Naive thymus-derived CD8-positive, alpha-beta T cell (primary cell): ENCODE results near the gene SMTN. TPM values are rescaled to one million over a fixed set of nuclear protein-coding genes. Genes with fewer than 3 reads are reported as not detected.
A peak's percentile ranks its signal among the peaks of the same experiment; 100 is the strongest.
"Not testable (repeated sequence)": the region's sequence is repeated elsewhere in the genome, so short reads cannot be mapped to it uniquely, and the experiment has no call there.

Experiments used
- ATAC-seq, 2 donors: fragments of 150-1000 bp; cut with Tn5 transposase in 1 of 2; sonication (Bioruptor Pico), chemical (Tn5 transposase) in 1 of 2; 1 replicate in 1 of 2; 2 replicates in 1 of 2; pipeline ENCODE4 v1.10.0; 2021; ENCODE audit warnings: mild to moderate bottlenecking in 2 of 2, moderate library complexity in 2 of 2
- POLR2A ChIA-PET: fragments of 350-600 bp; sonication (Branson Sonifier 250); formaldehyde crosslinking; loops from one replicate; lab custom pipeline; 2021; ENCODE audit warnings: antibody characterized with exemption; lab: Charles Lee
- DNase-seq, 10 donors: peaks; one replicate each; pipeline versions ENCODE4 v3.0.0 to v3.0.0-alpha.2; 2020 to 2022
- H3K27ac Mint-ChIP-seq, 10 donors: one replicate each; pipeline ENCODE4 v1.8.0; 2020 to 2022; ENCODE audit warnings: mild to moderate bottlenecking in 10 of 10, mixed read lengths in 10 of 10, moderate library complexity in 4 of 10, inconsistent platforms in 1 of 10
- H3K27me3 Mint-ChIP-seq, 5 donors: one replicate each; pipeline ENCODE4 v1.8.0; 2021 to 2022; ENCODE audit warnings: mixed read lengths in 5 of 5
- H3K36me3 Mint-ChIP-seq, 3 donors: one replicate each; pipeline ENCODE4 v1.8.0; 2020 to 2022; ENCODE audit warnings: mixed read lengths in 3 of 3, mild to moderate bottlenecking in 2 of 3, inconsistent platforms in 1 of 3
- H3K4me1 Mint-ChIP-seq, 4 donors: one replicate each; pipeline ENCODE4 v1.8.0; 2021 to 2022; ENCODE audit warnings: mixed read lengths in 4 of 4
- H3K4me3 Mint-ChIP-seq, 10 donors: one replicate each; pipeline ENCODE4 v1.8.0; 2020 to 2022; ENCODE audit warnings: mild to moderate bottlenecking in 10 of 10, mixed read lengths in 10 of 10, moderate library complexity in 6 of 10, inconsistent platforms in 1 of 10
- H3K9me3 Mint-ChIP-seq, 9 donors: one replicate each; pipeline ENCODE4 v1.8.0; 2020 to 2022; ENCODE audit warnings: mixed read lengths in 9 of 9, mild to moderate bottlenecking in 3 of 9, inconsistent platforms in 1 of 9, moderate library complexity in 1 of 9
- polyA plus RNA-seq, 3 donors: library from polyadenylated mRNA; unstranded; fragments of 300-500 nt; fragmentation: Illumina TruSeq; gene quantifications; one replicate each; pipeline ENCODE4 v1.2.3, GENCODE V29; 2021
- total RNA-seq, 8 experiments: library from RNA in 2 of 8; stranded (reverse) in 2 of 8; gene quantifications; one replicate each; pipeline ENCODE4 v1.2.3 and lab custom pipeline; 2021 to 2026

Gene SMTN
- total and polyA plus RNA-seq, 5 experiments from 2014 or later, result 1.1 to 4.5 (median 2.0) TPM; not detected in 1

DNA sequence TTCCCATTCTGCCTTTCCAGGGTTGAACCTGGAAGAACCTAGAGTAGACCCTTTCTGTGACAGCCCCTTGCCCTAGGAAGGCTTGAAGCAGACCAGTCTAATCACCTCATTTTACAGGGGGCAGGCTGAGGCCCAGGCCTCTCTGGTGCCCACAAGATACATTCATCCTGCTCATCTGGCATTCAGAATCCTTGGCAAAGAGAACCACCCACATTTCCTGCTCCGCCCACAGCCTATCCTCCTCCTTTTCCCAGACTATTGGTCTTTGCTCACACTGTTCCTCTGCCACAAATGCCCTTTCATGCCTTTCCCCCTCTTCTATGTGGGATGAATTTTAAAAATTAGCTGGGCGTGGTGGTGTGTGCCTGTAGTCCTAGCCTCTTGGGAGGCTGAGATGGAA, 2.7 kb upstream of the SMTN start:
- H3K4me1 Mint-ChIP-seq, result peaks cover 13 to 29% (median 27%) of the 10 kb centered on the region in 4 donors
- not testable (repeated sequence) for H3K36me3 Mint-ChIP-seq, H3K4me3 Mint-ChIP-seq, H3K27me3 Mint-ChIP-seq, DNase-seq, H3K9me3 Mint-ChIP-seq, ATAC-seq, H3K27ac Mint-ChIP-seq
- POLR2A ChIA-PET, result interaction anchor here (7.5 kb wide), 1 partner anchor 109 kb away, joined by 74 read pairs; the partner anchor contains the start of genes MORC2 and TUG1

DNA sequence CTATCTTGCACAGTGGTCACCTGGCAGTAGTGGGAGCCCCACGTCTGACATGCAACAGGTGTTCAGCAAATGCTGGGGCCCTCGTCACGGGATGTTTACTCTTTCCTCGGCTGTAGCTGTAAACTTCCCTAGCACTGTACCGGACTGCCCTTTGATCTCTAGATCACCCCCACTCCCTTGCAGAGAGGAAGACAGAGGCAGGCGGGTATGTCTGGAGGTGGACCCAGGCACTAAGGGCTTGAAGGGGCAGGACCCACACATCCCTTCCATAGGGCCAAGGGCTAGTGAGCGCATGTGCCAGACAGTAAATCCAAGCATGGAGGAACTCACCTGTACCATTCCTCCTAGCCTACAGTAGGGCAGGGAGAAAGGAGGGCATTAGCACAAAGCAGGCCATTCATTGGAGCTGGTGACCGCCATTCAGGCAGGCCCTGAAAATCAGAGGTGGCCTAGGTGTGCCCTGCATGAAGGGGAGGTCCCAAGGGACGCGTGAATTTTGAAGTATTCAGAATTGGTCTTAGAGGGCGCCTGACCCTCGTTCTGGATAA, 1.9 kb upstream of the SMTN start:
- Mint-ChIP-seq H3K27ac (no peak overlapping the region), H3K4me3 (peak overlapping the region in 1 of 10 donors; percentile 10), H3K27me3 (no peaks in the 10 kb centered on the region), H3K4me1 (peaks cover 16 to 37% (median 34%) of the 10 kb centered on the region in 4 donors), H3K9me3 (no peaks in the 10 kb centered on the region), H3K36me3 (no peaks in the 10 kb centered on the region)
- ATAC-seq, result no peak
- no peak for DNase-seq
- POLR2A ChIA-PET, result interaction anchor here (0.8 to 7.5 kb wide), 2 partner anchors 109 to 138 kb away, joined by 3 to 74 read pairs; partner anchors contain the start of genes MORC2 and TUG1

DNA sequence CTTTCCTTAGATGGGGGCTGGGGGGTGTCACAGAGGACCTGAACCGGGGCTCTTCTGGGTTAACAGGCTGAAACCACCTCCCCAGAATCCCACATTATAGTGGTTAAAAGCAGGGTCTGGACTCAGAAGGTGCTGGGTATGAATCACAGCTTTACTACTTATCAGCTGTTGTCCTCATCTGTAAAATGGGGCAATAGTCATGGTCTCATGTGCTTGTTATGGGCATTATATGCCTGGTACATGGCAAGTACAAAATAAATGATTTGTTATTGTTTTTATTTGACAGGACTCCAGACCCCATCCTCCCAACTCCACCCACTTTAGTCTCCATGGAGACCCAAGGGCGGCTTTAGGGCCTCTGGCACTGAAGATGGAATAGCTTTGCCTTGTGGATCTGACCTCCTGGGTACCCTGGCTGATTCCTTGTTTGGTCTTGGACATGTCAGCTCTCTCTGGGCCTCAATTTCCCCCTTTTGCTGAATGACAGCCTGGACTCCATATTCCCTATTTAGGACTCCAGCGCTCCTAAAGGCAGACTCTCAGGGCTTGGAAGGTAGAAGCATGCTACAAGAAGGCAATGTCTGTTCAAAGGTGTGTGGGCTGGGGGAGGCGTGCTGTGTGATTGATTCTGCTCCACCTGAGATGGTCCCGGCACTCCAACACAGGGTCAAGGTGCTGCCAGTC, 812 bp upstream of the SMTN start:
- no peaks in the 10 kb centered on the region for H3K27me3 Mint-ChIP-seq
- H3K9me3 Mint-ChIP-seq, result no peaks in the 10 kb centered on the region
- DNase-seq (no peak), ATAC-seq (no peak)
- POLR2A ChIA-PET, result interaction anchor here (0.9 to 7.5 kb wide), 2 partner anchors 110 to 158 kb away, joined by 3 to 74 read pairs; partner anchors contain the start of genes MORC2 and TUG1
- H3K36me3 Mint-ChIP-seq, result no peaks in the 10 kb centered on the region
- H3K27ac Mint-ChIP-seq, result peak overlapping the region in 8 of 10 donors; percentile 21 to 92 (median 84)
- peak overlapping the region; percentile 85 to 95 (median 90) for H3K4me3 Mint-ChIP-seq
- peaks cover 18 to 43% (median 38%) of the 10 kb centered on the region in 4 donors for H3K4me1 Mint-ChIP-seq

DNA sequence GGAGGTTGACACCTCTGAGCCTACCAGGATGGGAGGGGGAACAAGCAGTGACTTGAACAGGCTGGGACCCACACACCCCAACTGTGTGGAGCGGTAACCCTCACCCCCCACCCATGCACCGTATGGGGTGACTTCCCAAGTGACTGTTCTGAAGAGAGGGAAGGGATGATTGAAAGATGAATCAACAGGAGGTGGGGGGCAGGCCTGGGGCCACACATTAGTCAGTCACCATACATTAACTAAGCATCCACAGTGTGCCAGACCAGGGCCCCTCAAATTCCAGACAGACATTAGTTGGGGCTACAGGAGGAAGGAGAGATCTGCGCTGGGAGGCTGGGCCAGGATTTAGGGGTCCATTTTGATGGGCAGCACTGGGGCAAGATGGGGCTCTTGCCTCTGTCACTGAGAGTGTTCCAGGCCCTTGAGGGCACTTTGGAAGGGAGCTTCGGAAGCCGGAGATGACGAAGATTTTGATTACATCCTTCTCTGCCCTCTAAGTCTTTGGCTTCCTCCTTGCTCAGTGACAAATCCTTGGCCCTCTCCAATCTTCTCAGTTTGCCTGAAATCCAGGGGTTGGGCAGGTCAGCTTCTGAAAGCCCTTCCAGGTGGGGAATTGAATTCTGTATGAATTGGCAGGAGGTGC, 966 bp downstream of the SMTN start:
- Mint-ChIP-seq H3K27ac (peak overlapping the region in 4 of 10 donors; percentile 40 to 85 (median 63)), H3K36me3 (no peaks in the 10 kb centered on the region), H3K9me3 (no peaks in the 10 kb centered on the region), H3K4me1 (peaks cover 19 to 46% (median 38%) of the 10 kb centered on the region in 4 donors), H3K27me3 (no peaks in the 10 kb centered on the region), H3K4me3 (peak overlapping the region; percentile 85 to 95 (median 90))
- peak in 1 of 10 donors; percentile 28 for DNase-seq
- ATAC-seq, result no peak
- POLR2A ChIA-PET, result interaction anchor here (1.0 to 7.5 kb wide), 6 partner anchors 25 to 210 kb away, joined by 3 to 74 read pairs (median 12); partner anchors contain the start of genes MORC2, PIK3IP1, SELENOM and TUG1

DNA sequence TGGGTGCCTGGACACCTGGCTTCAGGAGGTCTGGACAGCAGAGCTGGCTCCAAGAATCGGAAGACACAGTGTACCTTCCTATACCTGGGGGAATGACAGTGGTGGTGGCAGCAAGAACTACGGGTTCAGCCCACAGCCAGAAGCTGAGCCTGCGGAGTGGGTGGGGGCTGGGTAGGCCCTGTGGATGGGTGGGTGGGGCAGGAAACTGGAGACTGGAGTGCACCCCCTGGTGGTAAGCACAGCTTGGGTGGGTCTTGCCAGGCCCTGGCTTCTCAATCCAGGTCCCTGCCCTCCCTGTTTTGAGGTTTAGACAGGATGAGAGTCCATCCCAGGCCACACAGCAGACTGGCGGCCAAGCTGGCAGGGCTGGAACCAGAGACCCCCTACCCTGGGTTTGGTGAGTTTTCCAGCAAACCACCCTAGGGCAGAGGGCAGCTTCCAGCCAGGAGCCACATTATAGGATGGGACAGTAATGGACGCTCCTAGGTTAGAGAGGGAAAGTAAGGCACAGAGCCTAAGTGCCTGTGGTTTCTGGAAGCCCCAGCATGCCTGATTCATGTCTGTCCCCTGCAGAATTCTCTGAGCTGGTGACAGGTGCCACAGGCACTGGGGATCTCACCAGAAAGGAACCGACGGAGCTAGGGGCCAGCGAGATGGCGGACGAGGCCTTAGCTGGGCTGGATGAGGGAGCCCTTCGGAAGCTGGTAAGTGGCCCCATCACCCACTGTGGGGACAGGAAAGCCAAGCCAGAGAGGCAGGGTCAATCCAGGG, 1.7 kb downstream of the SMTN start:
- ATAC-seq (no peak), DNase-seq (peak in 9 of 10 donors; percentile 29 to 80 (median 55))
- Mint-ChIP-seq H3K36me3 (no peaks in the 10 kb centered on the region), H3K27ac (peak overlapping the region in 4 of 10 donors; percentile 19 to 73 (median 50)), H3K4me3 (peak overlapping the region; percentile 43 to 95 (median 90)), H3K27me3 (no peaks in the 10 kb centered on the region), H3K9me3 (no peaks in the 10 kb centered on the region), H3K4me1 (peaks cover 19 to 46% (median 38%) of the 10 kb centered on the region in 4 donors)
- POLR2A ChIA-PET, result interaction anchor here (0.6 to 7.5 kb wide), 7 partner anchors 25 to 644 kb away, joined by 3 to 74 read pairs (median 10); partner anchors contain the start of genes MORC2, SELENOM and TUG1

DNA sequence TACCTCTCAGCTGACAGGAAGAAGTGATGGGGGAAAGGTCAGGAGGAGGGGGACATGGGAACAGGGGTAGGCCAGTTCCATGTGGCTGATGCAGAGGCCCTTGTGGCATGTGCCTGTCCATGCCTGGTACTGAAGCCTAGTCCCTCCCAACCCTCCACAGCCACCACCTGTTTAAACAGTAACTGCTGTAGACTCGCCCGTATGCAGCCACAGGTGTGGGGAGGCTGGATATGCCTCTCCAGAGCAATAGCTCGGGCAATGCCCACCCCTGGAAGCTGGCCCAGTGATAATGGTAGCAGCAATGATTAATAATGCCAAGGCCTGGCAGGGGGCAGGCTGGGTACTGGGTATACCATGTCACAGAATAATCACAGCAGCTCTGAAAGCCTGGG, 2.3 kb downstream of the SMTN start:
- ATAC-seq (no peak), DNase-seq (no peak)
- Mint-ChIP-seq H3K27me3 (no peaks in the 10 kb centered on the region), H3K4me1 (peaks cover 19 to 46% (median 38%) of the 10 kb centered on the region in 4 donors), H3K9me3 (no peaks in the 10 kb centered on the region), H3K27ac (peak overlapping the region in 1 of 10 donors; percentile 40), H3K36me3 (no peaks in the 10 kb centered on the region), H3K4me3 (peak overlapping the region; percentile 81 to 92 (median 86))
- POLR2A ChIA-PET, result interaction anchor here (0.7 to 7.5 kb wide), 8 partner anchors 24 to 162 kb away, joined by 3 to 74 read pairs (median 10); partner anchors contain the start of genes MORC2, RNF185, SELENOM and TUG1

DNA sequence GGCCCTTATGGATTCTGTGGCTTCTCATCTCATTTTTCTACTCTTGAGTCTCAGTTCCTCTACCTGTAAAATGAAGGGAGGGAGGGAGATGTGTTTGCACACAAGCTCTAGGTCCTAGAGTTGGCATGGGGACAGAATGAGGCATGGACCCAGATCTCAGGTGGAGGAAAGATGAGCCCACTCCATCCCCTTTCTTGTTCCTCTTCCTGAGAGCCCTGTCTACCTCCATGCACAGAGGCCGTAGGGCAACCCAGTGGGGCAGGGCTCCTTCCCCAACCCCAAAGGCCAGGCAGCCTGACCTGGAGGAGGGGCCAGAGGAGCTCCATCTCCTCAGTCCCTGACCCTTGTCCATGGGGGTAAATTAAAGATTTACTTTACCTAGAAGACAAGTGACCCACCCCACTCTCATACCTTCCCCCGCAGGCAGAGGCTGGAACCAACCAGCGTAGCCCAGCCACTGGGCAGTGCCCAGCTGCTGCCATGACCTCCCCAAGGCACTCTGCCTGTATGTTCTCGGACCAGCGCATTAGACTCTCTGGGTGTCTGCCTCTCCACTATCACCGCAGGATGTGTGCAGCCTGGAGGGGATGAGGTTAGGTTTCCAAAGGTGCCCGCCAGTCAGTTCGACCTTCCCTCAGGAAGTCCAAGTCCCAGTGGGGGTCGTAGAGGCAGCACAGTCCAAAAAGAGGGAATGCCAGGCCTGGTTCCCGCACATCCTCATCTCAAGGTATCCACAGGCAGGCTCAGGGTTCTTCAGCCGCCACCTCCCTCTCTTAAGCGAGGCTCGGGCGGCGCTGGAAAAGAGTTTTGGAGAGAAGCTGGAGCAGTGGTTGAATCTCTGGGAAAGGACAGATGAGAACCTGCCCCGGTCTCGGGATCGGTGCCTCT, 3.0 kb downstream of the SMTN start:
- POLR2A ChIA-PET, result interaction anchor here (0.5 to 7.5 kb wide), 19 partner anchors 18 to 1499 kb away, joined by 3 to 74 read pairs (median 6); partner anchors contain the start of genes MORC2, PES1, RNF185 and SELENOM
- Mint-ChIP-seq H3K36me3 (no peaks in the 10 kb centered on the region), H3K4me1 (peaks cover 21 to 46% (median 39%) of the 10 kb centered on the region in 4 donors), H3K27me3 (no peaks in the 10 kb centered on the region), H3K27ac (peak overlapping the region; percentile 19 to 93 (median 85)), H3K4me3 (peak overlapping the region; percentile 81 to 92 (median 85)), H3K9me3 (no peaks in the 10 kb centered on the region)
- peak; percentile 1 to 3 for ATAC-seq
- no peak for DNase-seq

DNA sequence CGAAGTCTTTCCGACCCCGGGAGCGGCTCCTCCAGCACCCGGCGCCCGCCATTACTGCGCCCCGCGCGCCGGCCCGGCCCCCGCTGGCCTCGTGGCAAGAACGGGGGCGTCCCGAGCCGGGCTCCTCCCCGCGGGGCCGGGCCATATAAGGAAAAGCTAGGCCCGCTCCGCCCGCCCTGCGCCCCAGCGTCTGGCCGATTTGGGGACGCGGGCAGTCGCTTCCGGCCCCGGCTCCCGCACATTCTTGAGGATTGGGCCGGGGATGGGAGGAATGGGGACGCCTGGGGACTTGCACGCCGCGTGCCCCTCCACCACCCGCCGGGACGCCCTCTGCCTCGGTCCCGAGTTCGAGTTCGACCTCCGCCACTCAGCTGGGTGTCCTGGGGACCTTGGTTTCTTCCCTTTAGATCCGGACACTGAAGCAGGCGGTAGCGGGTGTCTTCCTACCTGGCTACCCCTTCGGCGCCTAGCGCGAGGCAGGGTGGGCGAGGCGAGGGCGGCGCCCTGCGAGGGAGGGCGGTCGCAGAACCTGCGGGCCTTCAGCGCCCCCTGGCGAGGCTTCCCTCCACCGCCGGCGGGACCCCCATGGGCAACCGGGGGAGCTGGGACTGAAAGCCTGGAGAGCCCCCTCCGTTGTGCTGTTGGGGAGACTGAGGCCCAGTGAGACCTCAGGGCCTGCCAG, 3.8 kb downstream of the SMTN start:
- peak; percentile 76 to 91 (median 84) for DNase-seq

DNA sequence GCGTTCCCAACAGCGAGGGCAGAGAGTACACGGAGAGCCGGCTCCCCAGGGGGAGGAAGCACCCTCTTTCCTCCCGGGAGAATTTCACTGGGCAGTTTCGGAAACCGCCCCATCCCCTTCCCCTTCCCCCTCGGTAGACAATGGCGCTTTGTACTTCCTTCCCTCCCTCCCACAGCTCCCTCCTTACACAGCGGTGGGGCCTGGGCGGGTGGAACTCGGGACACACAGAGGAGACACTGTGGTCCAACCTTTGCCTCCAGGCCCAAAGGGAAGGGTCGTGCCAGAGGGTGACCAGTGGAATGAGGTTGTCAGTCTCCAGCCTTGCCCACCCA, 4.3 kb downstream of the SMTN start:
- peak overlapping the region in 6 of 10 donors; percentile 22 to 87 (median 56) for H3K27ac Mint-ChIP-seq
- H3K4me3 Mint-ChIP-seq, result peak overlapping the region; percentile 71 to 91 (median 83)
- POLR2A ChIA-PET, result interaction anchor here (1.0 to 7.5 kb wide), 10 partner anchors 22 to 451 kb away, joined by 3 to 74 read pairs (median 8); partner anchors contain the start of genes MORC2, SELENOM and TUG1
- H3K4me1 Mint-ChIP-seq, result peaks cover 21 to 45% (median 37%) of the 10 kb centered on the region in 4 donors
- ATAC-seq (no peak), DNase-seq (no peak)
- no peaks in the 10 kb centered on the region for H3K36me3 Mint-ChIP-seq
- no peaks in the 10 kb centered on the region for H3K27me3 Mint-ChIP-seq
- H3K9me3 Mint-ChIP-seq, result no peaks in the 10 kb centered on the region

More for the DNA sequence above, 3.8 kb downstream of the SMTN start:
- H3K36me3 Mint-ChIP-seq, result no peaks in the 10 kb centered on the region
- POLR2A ChIA-PET, result interaction anchor here (1.0 to 7.5 kb wide), 15 partner anchors 18 to 493 kb away, joined by 3 to 74 read pairs (median 5); partner anchors contain the start of genes MORC2, PES1, SELENOM and TUG1
- H3K27me3 Mint-ChIP-seq, result no peaks in the 10 kb centered on the region
- H3K9me3 Mint-ChIP-seq, result no peaks in the 10 kb centered on the region
- peaks cover 21 to 46% (median 39%) of the 10 kb centered on the region in 4 donors for H3K4me1 Mint-ChIP-seq
- peak; percentile 87 to 88 for ATAC-seq
- H3K4me3 Mint-ChIP-seq, result peak overlapping the region; percentile 81 to 92 (median 85)
- peak overlapping the region in 9 of 10 donors; percentile 22 to 93 (median 86) for H3K27ac Mint-ChIP-seq

DNA sequence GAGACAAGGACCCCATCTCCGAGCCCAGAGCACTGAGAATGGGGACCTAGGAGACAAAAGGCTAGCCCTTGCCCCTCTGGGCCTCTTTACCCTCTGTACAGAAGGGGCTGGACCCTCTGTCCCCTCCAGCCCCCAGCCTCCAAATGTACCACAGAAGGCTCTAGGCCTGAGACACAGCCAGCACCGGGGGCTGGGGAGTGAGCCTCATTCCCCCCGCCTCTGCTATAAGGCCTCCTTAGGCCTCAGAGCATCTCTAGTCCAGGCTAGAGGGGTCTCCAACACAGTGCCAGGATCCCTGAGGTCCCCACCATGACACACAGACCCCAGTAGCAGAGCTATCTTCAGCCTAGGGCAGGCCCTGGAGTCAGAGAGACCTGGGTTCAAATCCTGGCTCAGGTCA, 4.8 kb downstream of the SMTN start:
- POLR2A ChIA-PET, result interaction anchor here (1.9 to 6.2 kb wide), 3 partner anchors 21 to 145 kb away, joined by 10 to 35 read pairs (median 16); partner anchors contain the start of gene SELENOM
- peak overlapping the region in 3 of 10 donors; percentile 14 to 73 (median 33) for H3K27ac Mint-ChIP-seq
- no peaks in the 10 kb centered on the region for H3K9me3 Mint-ChIP-seq
- DNase-seq, result no peak
- ATAC-seq, result no peak
- peak overlapping the region in 5 of 10 donors; percentile 6 to 91 (median 38) for H3K4me3 Mint-ChIP-seq
- H3K27me3 Mint-ChIP-seq, result no peaks in the 10 kb centered on the region
- peaks cover 21 to 40% (median 33%) of the 10 kb centered on the region in 4 donors for H3K4me1 Mint-ChIP-seq
- no peaks in the 10 kb centered on the region for H3K36me3 Mint-ChIP-seq
